ENCODE data around the gene TEPSIN. TPM values are rescaled to one million over a fixed set of nuclear protein-coding genes. Genes with fewer than 3 reads are reported as not detected.

Gene TEPSIN
- total and polyA plus RNA-seq, 4 donors: 3.2 to 22.9 (median 10.7) TPM

- H3K4me3 ChIP-seq (ENCODE audit: low read depth in 1 of 3, low read length in 3 of 3): no peak overlapping the region
- no peak overlapping the region for H3K9ac ChIP-seq (ENCODE audit: low read depth in 1 of 2, low read length in 2 of 2)
- 39% methylated on average over 15 of the region's 15 CpGs for WGBS
- no peak overlapping the region for H3K27ac ChIP-seq (ENCODE audit: low read depth in 1 of 2, low read length in 2 of 2)
- H3K4me1 ChIP-seq (ENCODE audit: control insufficient read depth in 4 of 4, insufficient read depth in 4 of 4, low read length in 3 of 4): no peaks in the 10 kb centered on the region
- no peaks in the 10 kb centered on the region for H3K36me3 ChIP-seq (ENCODE audit: control insufficient read depth in 4 of 4, insufficient read depth in 3 of 4, low read depth in 1 of 4, low read length in 3 of 4)
- no peaks in the 10 kb centered on the region for H3K27me3 ChIP-seq (ENCODE audit: control insufficient read depth in 4 of 4, insufficient read depth in 4 of 4, low read length in 3 of 4)
- no peak for TF ChIP-seq SP1 (IDR thresholded peaks at IDR 0.05)
- no peak for TF ChIP-seq JUND (IDR thresholded peaks at IDR 0.05)
- TF ChIP-seq REST (IDR thresholded peaks at IDR 0.05): no peak
- no peak for TF ChIP-seq MAX (IDR thresholded peaks at IDR 0.05)
- TF ChIP-seq GABPA (IDR thresholded peaks at IDR 0.05 in 1 of 2, conservative IDR thresholded peaks at IDR 0.05 in 1 of 2): no peak
- TF ChIP-seq RAD21 (IDR thresholded peaks at IDR 0.05): no peak
- TF ChIP-seq EGR1 (IDR thresholded peaks at IDR 0.05; ENCODE audit: low read depth in 2 of 2): no peak
- TF ChIP-seq RXRA (IDR thresholded peaks at IDR 0.05): no peak
- TF ChIP-seq CTCF (IDR thresholded peaks at IDR 0.05; ENCODE audit: low read depth, low read length, missing input control): no peak
- DNase-seq (ENCODE audit: low spot score): no peak
- H3K9me3 ChIP-seq (ENCODE audit: control insufficient read depth in 4 of 4, low read length in 3 of 4): no peaks in the 10 kb centered on the region
These were observed 54.3 kb downstream of the TEPSIN start for GRCh38 chr17:81184555-81184954.

- DNase-seq (ENCODE audit: low spot score): no peak
- H3K4me3 ChIP-seq (ENCODE audit: low read depth in 1 of 3, low read length in 3 of 3): no peak overlapping the region
- WGBS: 97% methylated on average over 11 of the region's 11 CpGs
These were observed 55.0 kb downstream of the TEPSIN start for GRCh38 chr17:81183807-81184206.

More at GRCh38 chr17:81183807-81184206, 55.0 kb downstream of the TEPSIN start:
- Histone ChIP-seq H3K9me3 (ENCODE audit: control insufficient read depth in 4 of 4, low read length in 3 of 4) (no peaks in the 10 kb centered on the region), H3K9ac (ENCODE audit: low read depth in 1 of 2, low read length in 2 of 2) (no peak overlapping the region), H3K27me3 (ENCODE audit: control insufficient read depth in 4 of 4, insufficient read depth in 4 of 4, low read length in 3 of 4) (no peaks in the 10 kb centered on the region), H3K27ac (ENCODE audit: low read depth in 1 of 2, low read length in 2 of 2) (no peak overlapping the region), H3K36me3 (ENCODE audit: control insufficient read depth in 4 of 4, insufficient read depth in 3 of 4, low read depth in 1 of 4, low read length in 3 of 4) (no peaks in the 10 kb centered on the region), H3K4me1 (ENCODE audit: control insufficient read depth in 4 of 4, insufficient read depth in 4 of 4, low read length in 3 of 4) (no peaks in the 10 kb centered on the region)
- TF ChIP-seq HNF4G (IDR thresholded peaks at IDR 0.05) (no peak), MAX (IDR thresholded peaks at IDR 0.05) (no peak), JUND (IDR thresholded peaks at IDR 0.05) (no peak), FOXA2 (IDR thresholded peaks at IDR 0.05) (no peak), HNF4A (conservative IDR thresholded peaks at IDR 0.05) (no peak), ZBTB33 (IDR thresholded peaks at IDR 0.05) (no peak), GABPA (IDR thresholded peaks at IDR 0.05 in 1 of 2, conservative IDR thresholded peaks at IDR 0.05 in 1 of 2) (no peak), RXRA (IDR thresholded peaks at IDR 0.05) (no peak), ATF3 (IDR thresholded peaks at IDR 0.05) (no peak)
